ENCODE results near the gene SIRT5.

Gene SIRT5

GRCh38 chr6:13660893-13661292 lies 86.5 kb downstream of the SIRT5 start:
- no peak for TF ChIP-seq CTCF (conservative IDR thresholded peaks at IDR 0.05; ENCODE audit: low read length)
- TF ChIP-seq EZH2phosphoT487 (IDR thresholded peaks at IDR 0.05; ENCODE audit: borderline replicate concordance): no peak
- H2AFZ ChIP-seq (ENCODE audit: low read length): no peak overlapping the region
- no peak overlapping the region for H3K4me3 ChIP-seq (ENCODE audit: low read length, poor library complexity, severe bottlenecking)
- H3K9me2 ChIP-seq (replicated peaks; ENCODE audit: low read depth, low read length): no peaks in the 10 kb centered on the region
- H3K79me2 ChIP-seq (ENCODE audit: insufficient read depth, low read length): peaks cover 95% of the 10 kb centered on the region
- no peaks in the 10 kb centered on the region for H3K9me3 ChIP-seq (ENCODE audit: insufficient read depth, low read depth, low read length)
- H3K27me3 ChIP-seq (ENCODE audit: insufficient read depth, low read length, poor library complexity, severe bottlenecking): no peaks in the 10 kb centered on the region
- H3K4me1 ChIP-seq (ENCODE audit: insufficient read depth, low read length, poor library complexity, severe bottlenecking): peaks cover 33% of the 10 kb centered on the region
- H3K9ac ChIP-seq (ENCODE audit: low read depth, low read length, poor library complexity, severe bottlenecking): no peak overlapping the region
- H3K36me3 ChIP-seq (ENCODE audit: insufficient read depth, low read length): peaks cover 10% of the 10 kb centered on the region
- no peak overlapping the region for H3K4me2 ChIP-seq (ENCODE audit: low read depth, low read length, poor library complexity, severe bottlenecking)
- peaks cover 75% of the 10 kb centered on the region for H4K20me1 ChIP-seq (ENCODE audit: insufficient read depth, low read length, poor library complexity, severe bottlenecking)
- H3F3A ChIP-seq (ENCODE audit: low read depth): no peaks in the 10 kb centered on the region

- Histone ChIP-seq H3K4me3 (ENCODE audit: low read length, poor library complexity, severe bottlenecking) (no peak overlapping the region), H2AFZ (ENCODE audit: low read length) (no peak overlapping the region), H3K4me1 (ENCODE audit: insufficient read depth, low read length, poor library complexity, severe bottlenecking) (peaks cover 40% of the 10 kb centered on the region), H3K36me3 (ENCODE audit: insufficient read depth, low read length) (peaks cover 5% of the 10 kb centered on the region), H3F3A (ENCODE audit: low read depth) (0 out of 2 replicates have a peak, but pooled peaks cover 2% of the 10 kb centered on the region), H3K9me2 (replicated peaks; ENCODE audit: low read depth, low read length) (no peaks in the 10 kb centered on the region), H3K9me3 (ENCODE audit: insufficient read depth, low read depth, low read length) (no peaks in the 10 kb centered on the region), H3K79me2 (ENCODE audit: insufficient read depth, low read length) (peaks cover 96% of the 10 kb centered on the region), H3K9ac (ENCODE audit: low read depth, low read length, poor library complexity, severe bottlenecking) (no peak overlapping the region), H3K27me3 (ENCODE audit: insufficient read depth, low read length, poor library complexity, severe bottlenecking) (no peaks in the 10 kb centered on the region), H3K4me2 (ENCODE audit: low read depth, low read length, poor library complexity, severe bottlenecking) (no peak overlapping the region), H4K20me1 (ENCODE audit: insufficient read depth, low read length, poor library complexity, severe bottlenecking) (peaks cover 81% of the 10 kb centered on the region)
- TF ChIP-seq CTCF (conservative IDR thresholded peaks at IDR 0.05; ENCODE audit: low read length) (no peak), EZH2phosphoT487 (IDR thresholded peaks at IDR 0.05; ENCODE audit: borderline replicate concordance) (no peak)
These were observed 87.2 kb downstream of the SIRT5 start for GRCh38 chr6:13661647-13662046.

- no peaks in the 10 kb centered on the region for H3K27me3 ChIP-seq (ENCODE audit: insufficient read depth, low read length, poor library complexity, severe bottlenecking)
- H3K79me2 ChIP-seq (ENCODE audit: insufficient read depth, low read length): peaks cover 96% of the 10 kb centered on the region
- peaks cover 88% of the 10 kb centered on the region for H4K20me1 ChIP-seq (ENCODE audit: insufficient read depth, low read length, poor library complexity, severe bottlenecking)
- H3K9me2 ChIP-seq (replicated peaks; ENCODE audit: low read depth, low read length): no peaks in the 10 kb centered on the region
- H3K4me3 ChIP-seq (ENCODE audit: low read length, poor library complexity, severe bottlenecking): no peak overlapping the region
- no peak overlapping the region for H3K9ac ChIP-seq (ENCODE audit: low read depth, low read length, poor library complexity, severe bottlenecking)
- H3K9me3 ChIP-seq (ENCODE audit: insufficient read depth, low read depth, low read length): no peaks in the 10 kb centered on the region
- peak overlapping the region; percentile 1 for H3K4me2 ChIP-seq (ENCODE audit: low read depth, low read length, poor library complexity, severe bottlenecking)
- TF ChIP-seq CTCF (conservative IDR thresholded peaks at IDR 0.05; ENCODE audit: low read length) (no peak), EZH2phosphoT487 (IDR thresholded peaks at IDR 0.05; ENCODE audit: borderline replicate concordance) (no peak)
- no peak overlapping the region for H2AFZ ChIP-seq (ENCODE audit: low read length)
- 0 out of 2 replicates have a peak, but pooled peaks cover 2% of the 10 kb centered on the region for H3F3A ChIP-seq (ENCODE audit: low read depth)
- H3K36me3 ChIP-seq (ENCODE audit: insufficient read depth, low read length): no peaks in the 10 kb centered on the region; the same call in 1 of the 2 replicates
- H3K4me1 ChIP-seq (ENCODE audit: insufficient read depth, low read length, poor library complexity, severe bottlenecking): peaks cover 50% of the 10 kb centered on the region
These were observed 88.4 kb downstream of the SIRT5 start for GRCh38 chr6:13662651-13663334.
